HUES6 (cell line): ENCODE results near the gene ING3.

Experiments
- H3K27ac ChIP-seq: 2 replicates; pipeline ENCODE4 v1.7.0; 2013; ENCODE audit warnings: low read depth, mild to moderate bottlenecking, low read length, inconsistent platforms
- H3K27me3 ChIP-seq: 2 replicates; pipeline ENCODE4 v1.6.1; 2013; ENCODE audit warnings: low read length; ENCODE audit not compliant: control insufficient read depth, insufficient read depth
- H3K36me3 ChIP-seq: 2 replicates; pipeline ENCODE4 v1.6.1; 2013; ENCODE audit warnings: low read length; ENCODE audit not compliant: control insufficient read depth, insufficient read depth
- H3K4me1 ChIP-seq: 2 replicates; pipeline ENCODE4 v1.6.1; 2013; ENCODE audit warnings: low read length; ENCODE audit not compliant: control insufficient read depth, insufficient read depth
- H3K4me3 ChIP-seq: 2 replicates; pipeline ENCODE4 v1.5.1; 2013; ENCODE audit warnings: low read depth, low read length
- H3K9ac ChIP-seq: one replicate; pipeline ENCODE4 v1.6.1; 2013; ENCODE audit warnings: mild to moderate bottlenecking, low read length
- H3K9me3 ChIP-seq: 2 replicates; pipeline ENCODE4 v1.6.1; 2013; ENCODE audit warnings: low read depth, low read length; ENCODE audit not compliant: control insufficient read depth, insufficient read depth

ING3 gene

GRCh38 chr7:121020249-121020988 is 69.8 kb downstream of the ING3 start:
- no peaks in the 10 kb centered on the region for H3K36me3 ChIP-seq
- H3K4me1 ChIP-seq: no peaks in the 10 kb centered on the region
- no peaks in the 10 kb centered on the region for H3K9me3 ChIP-seq
- H3K9ac ChIP-seq: no peak overlapping the region
- no peak overlapping the region for H3K4me3 ChIP-seq
- no peak overlapping the region for H3K27ac ChIP-seq
- no peaks in the 10 kb centered on the region for H3K27me3 ChIP-seq

- Histone ChIP-seq H3K9ac (no peak overlapping the region), H3K27ac (no peak overlapping the region)
Observed at GRCh38 chr7:121020989-121021969, 70.7 kb downstream of the ING3 start.

GRCh38 chr7:121023194-121023593 is 72.6 kb downstream of the ING3 start:
- Histone ChIP-seq H3K9me3 (no peaks in the 10 kb centered on the region), H3K9ac (no peak overlapping the region), H3K36me3 (no peaks in the 10 kb centered on the region)

More at GRCh38 chr7:121020989-121021969, 70.7 kb downstream of the ING3 start:
- Histone ChIP-seq H3K36me3 (no peaks in the 10 kb centered on the region), H3K9me3 (no peaks in the 10 kb centered on the region), H3K27me3 (no peaks in the 10 kb centered on the region), H3K4me3 (no peak overlapping the region), H3K4me1 (no peaks in the 10 kb centered on the region)

DNA sequence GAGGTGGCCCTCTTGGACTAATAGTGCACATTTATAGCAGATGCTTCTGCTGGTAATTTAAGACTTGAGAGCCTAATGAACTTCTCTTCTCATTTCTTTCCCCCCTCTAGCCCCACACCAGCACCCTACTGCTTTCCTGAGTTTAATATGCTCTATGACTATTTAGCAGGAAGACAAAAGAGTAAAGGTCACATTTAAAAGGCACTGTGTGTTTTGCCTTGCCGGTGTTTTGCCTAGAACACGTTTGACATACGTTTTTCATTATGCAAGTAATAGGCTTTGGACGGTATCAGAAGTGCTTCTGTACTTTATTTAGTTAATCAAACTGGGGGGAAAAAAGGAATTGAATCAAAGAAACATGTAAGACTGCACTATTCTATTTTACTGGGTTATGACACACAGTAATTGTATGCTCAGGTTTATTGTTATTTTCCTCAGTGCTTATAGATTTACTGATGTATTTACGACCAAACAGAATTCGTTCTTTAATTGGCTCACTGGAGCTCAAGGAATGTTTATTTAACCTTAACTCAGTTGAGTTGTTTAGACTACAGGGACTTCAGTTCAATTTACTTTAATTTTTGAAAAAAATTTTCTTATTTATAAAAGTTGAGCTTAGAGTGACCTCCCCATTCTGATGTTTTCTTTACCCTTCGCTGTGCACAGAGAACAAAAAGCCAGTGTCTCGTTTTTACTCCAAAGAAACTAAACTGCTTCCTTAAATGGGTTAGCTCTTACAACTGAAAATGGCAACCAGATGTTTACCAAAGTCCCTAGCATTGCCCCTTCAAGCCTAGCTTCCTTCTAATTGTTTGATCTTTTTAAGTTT is 73.3 kb downstream of the ING3 start:
- Histone ChIP-seq H3K4me1 (peaks cover 8% of the 10 kb centered on the region), H3K4me3 (no peak overlapping the region), H3K9ac (no peak overlapping the region), H3K9me3 (no peaks in the 10 kb centered on the region), H3K27me3 (no peaks in the 10 kb centered on the region), H3K36me3 (no peaks in the 10 kb centered on the region), H3K27ac (no peak overlapping the region)

More at GRCh38 chr7:121023194-121023593, 72.6 kb downstream of the ING3 start:
- no peaks in the 10 kb centered on the region for H3K27me3 ChIP-seq
- no peak overlapping the region for H3K27ac ChIP-seq
- peaks cover 6% of the 10 kb centered on the region for H3K4me1 ChIP-seq
- no peak overlapping the region for H3K4me3 ChIP-seq

DNA sequence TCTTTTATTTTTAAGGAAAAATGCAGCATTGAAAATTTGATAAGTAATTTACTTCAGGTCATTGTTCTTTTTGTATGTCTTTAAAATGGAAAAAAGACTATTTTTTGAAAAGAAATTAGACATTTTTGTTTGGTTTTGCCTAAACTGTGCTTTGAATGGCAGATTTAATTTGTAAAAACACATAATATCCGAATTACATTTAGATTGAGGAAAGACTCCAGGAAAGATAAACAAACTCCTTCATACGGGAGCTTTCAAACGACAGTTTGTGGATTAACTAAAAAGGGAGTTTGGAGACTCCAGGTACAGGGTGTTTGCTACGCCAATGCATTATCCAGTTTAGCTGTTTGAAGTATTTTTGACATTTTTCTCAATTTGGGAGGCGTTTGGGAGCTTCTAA is 74.0 kb downstream of the ING3 start:
- H3K4me3 ChIP-seq: no peak overlapping the region
- H3K9ac ChIP-seq: no peak overlapping the region
- peaks cover 8% of the 10 kb centered on the region for H3K4me1 ChIP-seq
- H3K27ac ChIP-seq: no peak overlapping the region
- H3K27me3 ChIP-seq: no peaks in the 10 kb centered on the region
- no peaks in the 10 kb centered on the region for H3K9me3 ChIP-seq
- no peaks in the 10 kb centered on the region for H3K36me3 ChIP-seq

DNA sequence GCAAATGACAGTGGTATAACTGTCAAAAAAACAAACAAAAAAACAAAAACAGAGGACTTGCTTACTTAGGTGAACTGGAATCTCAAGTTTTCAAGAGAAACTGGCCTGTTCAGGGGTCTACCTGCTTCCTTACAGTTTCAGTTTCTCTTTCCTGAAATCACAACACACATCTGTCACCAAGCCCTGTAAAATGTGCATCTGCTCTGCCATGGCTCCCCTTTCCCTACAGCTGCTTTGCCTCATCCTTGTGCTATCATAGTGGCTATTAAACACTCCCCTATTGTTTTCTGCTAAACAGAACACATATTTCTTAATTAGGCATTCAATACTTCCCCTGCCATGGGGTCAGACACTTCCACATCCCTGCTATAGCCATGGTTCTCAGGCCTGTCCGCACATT is 75.6 kb downstream of the ING3 start:
- H3K4me3 ChIP-seq: no peak overlapping the region
- no peak overlapping the region for H3K9ac ChIP-seq
- H3K36me3 ChIP-seq: no peaks in the 10 kb centered on the region
- peaks cover 8% of the 10 kb centered on the region for H3K4me1 ChIP-seq
- H3K27me3 ChIP-seq: no peaks in the 10 kb centered on the region
- H3K9me3 ChIP-seq: no peaks in the 10 kb centered on the region
- no peak overlapping the region for H3K27ac ChIP-seq

GRCh38 chr7:121026577-121027111 is 76.1 kb downstream of the ING3 start:
- Histone ChIP-seq H3K36me3 (no peaks in the 10 kb centered on the region), H3K4me3 (no peak overlapping the region), H3K4me1 (peaks cover 8% of the 10 kb centered on the region), H3K27me3 (no peaks in the 10 kb centered on the region), H3K9me3 (no peaks in the 10 kb centered on the region), H3K27ac (no peak overlapping the region), H3K9ac (no peak overlapping the region)
